ENCODE data around the gene KIAA0408. TPM values are rescaled to one million over a fixed set of nuclear protein-coding genes. Genes with fewer than 3 reads are reported as not detected.
"Not testable (repeated sequence)": the region's sequence is repeated elsewhere in the genome, so short reads cannot be mapped to it uniquely, and the experiment has no call there.

KIAA0408 gene
- polyA plus RNA-seq, 3 donors from 2014 or later: not detected

DNA sequence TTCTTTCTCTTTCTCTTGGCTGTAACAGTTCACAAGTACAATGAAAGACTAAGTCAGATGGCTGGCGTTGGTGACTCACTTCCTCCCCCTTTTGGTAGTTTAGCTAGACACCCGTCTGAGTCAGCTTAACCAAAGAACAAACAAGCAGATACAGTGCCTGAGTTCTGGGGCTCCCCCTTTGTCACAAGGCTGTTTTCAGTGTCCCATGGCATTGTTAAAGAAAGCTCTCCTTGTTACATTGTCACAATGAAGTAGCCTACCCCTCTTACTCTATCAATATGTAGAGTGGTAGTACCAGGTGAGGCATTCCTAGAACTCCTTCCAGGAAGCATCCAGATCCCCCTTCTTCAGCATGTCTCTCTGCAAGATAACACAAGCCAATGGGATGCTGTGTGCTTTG lies 38.6 kb downstream of the KIAA0408 start:
- no peaks in the 10 kb centered on the region for H3K27me3 Mint-ChIP-seq (ENCODE audit: low read depth in 3 of 3)
- peak; percentile 20 to 56 (median 33) for DNase-seq
- H3K36me3 Mint-ChIP-seq: no peaks in the 10 kb centered on the region
- H3K4me1 Mint-ChIP-seq: peaks cover 5 to 6% of the 10 kb centered on the region in 2 donors
- H3K27ac Mint-ChIP-seq: peak overlapping the region in 3 of 6 donors; percentile 2 to 46 (median 7)
- H3K4me3 Mint-ChIP-seq: no peak overlapping the region
- no peaks in the 10 kb centered on the region for H3K9me3 Mint-ChIP-seq

DNA sequence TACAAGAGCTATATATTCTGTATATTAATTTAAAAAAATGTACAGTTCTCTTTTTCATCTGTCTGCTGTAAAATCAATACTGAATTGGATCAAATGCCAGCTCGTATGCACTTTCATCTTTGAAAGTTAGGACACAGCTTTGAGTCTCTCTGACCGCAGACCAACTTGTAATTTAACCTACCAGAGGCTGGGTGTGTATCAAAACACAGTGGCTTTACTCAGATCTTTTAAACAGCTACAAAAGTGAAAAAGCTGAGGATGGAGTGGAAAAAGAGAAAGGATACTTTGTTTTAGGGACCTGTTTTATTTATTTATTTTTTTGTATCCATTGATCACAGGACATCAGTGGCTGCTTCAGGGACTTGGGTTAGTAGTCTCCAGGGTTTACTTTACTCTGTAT lies 44.1 kb downstream of the KIAA0408 start:
- no peaks in the 10 kb centered on the region for H3K4me1 Mint-ChIP-seq
- H3K27me3 Mint-ChIP-seq (ENCODE audit: low read depth in 3 of 3): peaks cover 0 to 5% (median 1%) of the 10 kb centered on the region in 3 donors
- DNase-seq: no peak
- no peak overlapping the region for H3K4me3 Mint-ChIP-seq
- no peaks in the 10 kb centered on the region for H3K36me3 Mint-ChIP-seq
- H3K9me3 Mint-ChIP-seq: peaks cover 0 to 3% (median 0%) of the 10 kb centered on the region in 6 donors
- no peak overlapping the region for H3K27ac Mint-ChIP-seq

DNA sequence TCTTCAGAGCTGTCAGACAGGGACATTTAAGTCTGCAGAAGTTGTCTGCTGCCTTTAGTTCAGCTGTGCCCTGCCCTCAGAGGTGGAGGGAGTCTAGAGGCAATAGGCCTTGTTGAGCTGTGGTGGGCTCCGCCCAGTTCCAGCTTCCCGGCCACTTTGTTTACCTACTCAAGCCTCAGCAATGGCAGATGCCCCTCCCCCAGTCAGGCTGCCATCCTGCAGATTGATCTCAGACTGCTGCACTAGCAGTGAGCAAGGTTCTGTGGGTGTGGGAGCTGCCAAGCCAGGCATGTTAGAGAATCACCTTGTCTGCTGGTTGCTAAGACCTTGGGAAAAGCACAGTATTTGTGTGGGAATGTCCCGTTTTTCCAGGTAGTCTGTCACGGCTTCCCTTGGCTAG lies 46.1 kb downstream of the KIAA0408 start:
- not testable (repeated sequence) for H3K27me3 Mint-ChIP-seq (ENCODE audit: low read depth in 3 of 3); DNase-seq; H3K4me1 Mint-ChIP-seq; H3K9me3 Mint-ChIP-seq; H3K36me3 Mint-ChIP-seq; H3K27ac Mint-ChIP-seq; H3K4me3 Mint-ChIP-seq

DNA sequence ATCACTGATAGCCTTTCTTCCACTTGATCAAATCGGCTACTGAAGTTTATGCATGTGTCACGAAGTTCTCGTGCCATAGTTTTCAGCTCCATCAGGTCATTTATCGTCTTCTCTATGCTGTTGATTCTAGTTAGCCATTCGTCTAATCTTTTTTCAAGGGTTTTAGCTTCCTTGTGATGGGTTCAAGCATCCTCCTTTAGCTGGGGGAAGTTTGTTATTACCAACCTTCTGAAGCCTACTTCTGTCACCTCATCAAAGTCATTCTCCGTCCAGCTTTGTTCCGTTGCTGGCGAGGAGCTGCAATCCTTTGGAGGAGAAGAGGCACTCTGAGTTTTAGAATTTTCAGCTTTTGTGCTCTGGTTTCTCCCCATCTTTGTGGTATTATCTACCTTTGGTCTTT lies 47.2 kb downstream of the KIAA0408 start:
- not testable (repeated sequence) for H3K9me3 Mint-ChIP-seq; H3K36me3 Mint-ChIP-seq; H3K27ac Mint-ChIP-seq; DNase-seq; H3K4me1 Mint-ChIP-seq; H3K4me3 Mint-ChIP-seq; H3K27me3 Mint-ChIP-seq (ENCODE audit: low read depth in 3 of 3)

Other genes with a start within 250 kb of the KIAA0408 start
- 10 to 100 TPM; 11.3 to 26.9 (median 25.1) TPM for gene RNF146, start 192.5 kb downstream of the KIAA0408 start, polyA plus RNA-seq
- 10 to 100 TPM; 54.6 to 65.7 (median 62.9) TPM for gene ECHDC1, start 115.8 kb downstream of the KIAA0408 start, polyA plus RNA-seq
- not detected for gene C6orf58, start 117.8 kb upstream of the KIAA0408 start, polyA plus RNA-seq